Pancreas (tissue), 10 donors: ENCODE data around the gene MT1B. TPM values are rescaled to one million over a fixed set of nuclear protein-coding genes. Genes with fewer than 3 reads are reported as not detected.
A peak's percentile ranks its signal among the peaks of the same experiment; 100 is the strongest.

Experiments
- ATAC-seq, 4 donors: fragments of 200-7000 bp; cut with Tn5 transposase; one replicate each; pipeline versions ENCODE4 v1.8.0 to v1.9.1; 2020; ENCODE audit warnings: mild to moderate bottlenecking in 4 of 4, moderate library complexity in 4 of 4
- DNase-seq, 6 donors: peaks; one replicate each; pipeline ENCODE4 v3.0.0-alpha.2; 2020
- FAIRE-seq: peaks from 2 replicates; lab custom pipeline; 2012; peaks lifted over from hg19 to GRCh38; lab: Jason Lieb, UNC
- H3K27ac ChIP-seq, 4 donors: fragments of 200-600 bp; sonication (generic); 1 replicate in 3 of 4; 2 replicates in 1 of 4; pipeline versions ENCODE4 v1.5.0 to v1.8.0; 2020
- H3K27me3 ChIP-seq, 4 donors: fragments of 200-600 bp; one replicate each; pipeline ENCODE4 v1.8.0; 2021
- H3K36me3 ChIP-seq, 3 donors: fragments of 200-600 bp; sonication (generic) in 1 of 3; one replicate each; pipeline versions ENCODE4 v1.5.0 to v1.8.0; 2020 to 2021
- H3K4me1 ChIP-seq, 3 donors: fragments of 200-600 bp; one replicate each; pipeline ENCODE4 v1.8.0; 2021
- H3K4me3 ChIP-seq, 4 donors: fragments of 200-600 bp; sonication (generic) in 2 of 4; one replicate each; pipeline versions ENCODE4 v1.5.0 to v1.8.0; 2020 to 2021
- H3K9me3 ChIP-seq, 4 donors: fragments of 200-600 bp; one replicate each; pipeline ENCODE4 v1.8.0; 2021
- WGBS, 2 donors: extraction: QIAGEN DNeasy Blood & Tissue Kit; methylation state at CpG; one replicate each; pipeline ENCODE4 v1.1.7; 2013; 5-methylcytosine and 5-hydroxymethylcytosine counted together
- intact Hi-C, 3 donors: fragments of 100-400 bp; cut with DNase I; formaldehyde crosslinking; loops; one replicate each; pipeline versions ENCODE4 v1.11.1 to v1.14.2; 2022
- polyA plus RNA-seq, 2 donors: library from polyadenylated mRNA; stranded (reverse); fragments of 200-250 nt; gene quantifications; one replicate each; pipeline ENCODE4 v1.2.3, GENCODE V29; 2013
- total RNA-seq, 6 donors: library from RNA; stranded (reverse); fragmentation: NEBNext Ultra II Directional in 4 of 6; extraction: Animal tissue kit (Norgen Biotek cat#: 25700) in 4 of 6; gene quantifications; one replicate each; pipeline versions ENCODE4 v1.2.1 to v1.2.4, GENCODE V29; 2021 to 2023
- TF ChIP-seq, protein P1 (sequence below), 4 donors: fragments of 200-600 bp; sonication (generic) in 3 of 4; IDR thresholded peaks; one replicate each; pipeline versions ENCODE4 v1.5.0 to v1.8.0; 2021; ENCODE audit warnings: antibody characterized with exemption in 4 of 4
- donor health status: healthy with polysubstance abuse.
- donor health status: DM: no; HTN: no; CAD: no; lungs with moderate emphysema.
- donor health status: DM: no; HTN: no; CAD: no.
- donor health status: control.
- donor health status: control.
- donor health status: Bipolar disorder and iron deficiency.
- donor health status: DM: yes; HTN: yes; CAD: no.
- donor health status: DM: no; HTN: no; CAD: no.
- donor health status: DM: no; HTN: no; CAD: no.
- donor health status: DM: yes; HTN: yes; CAD: no.

Gene MT1B
- total and polyA plus RNA-seq, 8 donors, result not detected

DNA sequence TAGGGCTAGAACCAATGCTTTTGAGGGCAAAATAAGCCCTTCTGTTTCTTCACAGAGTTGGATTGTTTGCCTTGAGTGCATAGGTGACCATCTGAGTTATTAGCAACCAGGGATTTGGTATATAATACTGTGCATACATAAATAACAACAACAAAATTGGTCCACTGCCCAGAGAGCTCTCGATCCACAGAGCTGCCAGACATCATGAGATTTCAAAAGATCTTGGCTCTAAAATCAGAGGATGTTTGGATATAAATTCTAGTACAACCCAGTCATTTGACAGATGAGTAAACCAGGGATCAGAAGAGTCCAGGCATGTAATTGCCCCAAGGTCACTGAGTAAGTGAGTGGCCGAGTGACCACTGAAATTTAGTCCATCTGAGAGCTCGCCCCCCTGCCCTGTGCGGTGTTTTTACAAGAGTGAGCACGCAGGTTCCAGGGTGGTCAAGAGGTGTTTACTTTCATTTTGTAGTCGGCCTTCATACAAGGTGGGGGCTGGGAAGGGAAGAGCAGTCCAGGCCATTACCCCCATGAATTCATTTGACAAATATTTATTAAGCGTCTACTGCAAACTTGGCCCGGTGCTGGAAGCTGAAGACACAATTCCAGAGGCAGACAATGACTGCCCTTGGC lies 45.1 kb upstream of the MT1B start:
- ATAC-seq (no peak), FAIRE-seq (no peak), DNase-seq (peak in 1 of 6 donors; percentile 38)
- Histone ChIP-seq H3K27me3 (no peaks in the 10 kb centered on the region), H3K9me3 (no peaks in the 10 kb centered on the region), H3K4me1 (peaks cover 0 to 20% (median 0%) of the 10 kb centered on the region in 3 donors), H3K36me3 (no peaks in the 10 kb centered on the region), H3K27ac (peak overlapping the region; percentile 78 to 94 (median 90)), H3K4me3 (no peak overlapping the region)
- TF ChIP-seq, protein P1, sequence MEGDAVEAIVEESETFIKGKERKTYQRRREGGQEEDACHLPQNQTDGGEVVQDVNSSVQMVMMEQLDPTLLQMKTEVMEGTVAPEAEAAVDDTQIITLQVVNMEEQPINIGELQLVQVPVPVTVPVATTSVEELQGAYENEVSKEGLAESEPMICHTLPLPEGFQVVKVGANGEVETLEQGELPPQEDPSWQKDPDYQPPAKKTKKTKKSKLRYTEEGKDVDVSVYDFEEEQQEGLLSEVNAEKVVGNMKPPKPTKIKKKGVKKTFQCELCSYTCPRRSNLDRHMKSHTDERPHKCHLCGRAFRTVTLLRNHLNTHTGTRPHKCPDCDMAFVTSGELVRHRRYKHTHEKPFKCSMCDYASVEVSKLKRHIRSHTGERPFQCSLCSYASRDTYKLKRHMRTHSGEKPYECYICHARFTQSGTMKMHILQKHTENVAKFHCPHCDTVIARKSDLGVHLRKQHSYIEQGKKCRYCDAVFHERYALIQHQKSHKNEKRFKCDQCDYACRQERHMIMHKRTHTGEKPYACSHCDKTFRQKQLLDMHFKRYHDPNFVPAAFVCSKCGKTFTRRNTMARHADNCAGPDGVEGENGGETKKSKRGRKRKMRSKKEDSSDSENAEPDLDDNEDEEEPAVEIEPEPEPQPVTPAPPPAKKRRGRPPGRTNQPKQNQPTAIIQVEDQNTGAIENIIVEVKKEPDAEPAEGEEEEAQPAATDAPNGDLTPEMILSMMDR (IDR thresholded peaks at IDR 0.05), result no peak
- intact Hi-C loops, result no loop called here
- 39 to 53% methylated on average over 8 of the region's 8 CpGs for WGBS, 2 donors

DNA sequence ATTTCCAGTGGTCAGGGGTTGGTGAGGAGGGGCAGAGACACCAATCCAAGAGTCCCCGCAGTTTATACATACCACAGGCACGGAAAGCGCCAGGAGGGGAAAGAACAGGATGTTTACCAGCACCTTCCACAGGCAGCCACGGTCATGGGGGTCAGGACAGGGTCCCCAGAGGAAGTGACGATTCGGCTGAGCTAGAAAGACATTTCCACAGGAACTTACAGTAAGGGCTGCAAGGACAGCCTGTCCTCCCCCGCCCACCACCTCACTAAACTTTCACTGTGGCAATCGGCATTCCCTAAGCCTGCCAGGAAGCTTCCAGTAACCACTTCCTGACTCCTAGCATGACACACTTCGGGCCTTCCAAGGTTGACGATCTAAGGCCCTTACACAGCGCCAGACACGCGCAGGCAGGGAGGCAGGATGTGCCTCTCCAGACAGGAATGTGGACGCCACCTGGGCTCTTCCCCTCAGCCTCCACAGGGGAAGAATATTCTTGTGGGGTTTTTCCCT lies 44.5 kb upstream of the MT1B start:
- WGBS, 2 donors, result 76 to 83% methylated on average over 14 of the region's 14 CpGs
- peak overlapping the region; percentile 78 to 94 (median 90) for H3K27ac ChIP-seq
- intact Hi-C loops, result no loop called here
- H3K4me3 ChIP-seq, result no peak overlapping the region
- H3K4me1 ChIP-seq, result peaks cover 0 to 20% (median 0%) of the 10 kb centered on the region in 3 donors
- no peaks in the 10 kb centered on the region for H3K27me3 ChIP-seq
- TF ChIP-seq, protein P1 (IDR thresholded peaks at IDR 0.05), result no peak
- FAIRE-seq (no peak), DNase-seq (peak in 3 of 6 donors; percentile 44 to 58 (median 52)), ATAC-seq (peak in 3 of 4 donors; percentile 1 to 15 (median 1))
- H3K9me3 ChIP-seq, result no peaks in the 10 kb centered on the region
- no peaks in the 10 kb centered on the region for H3K36me3 ChIP-seq

DNA sequence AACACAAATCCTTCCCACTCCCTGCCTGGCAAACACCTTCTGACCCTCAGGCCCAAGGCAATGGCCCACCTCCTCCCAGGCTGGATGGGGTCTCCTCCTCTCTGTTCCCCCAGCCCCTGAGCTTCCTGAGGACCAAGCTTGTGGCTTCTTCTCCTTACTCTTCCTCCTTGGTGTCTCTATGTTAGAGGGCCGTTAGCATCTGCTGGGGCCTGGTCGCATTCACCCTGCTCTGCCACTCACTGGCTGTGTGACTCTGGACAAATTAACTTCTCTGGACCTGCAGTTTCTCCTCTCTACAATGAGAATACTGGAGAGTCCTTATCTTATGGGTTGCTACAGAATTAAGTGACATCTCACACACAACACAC lies 44.0 kb upstream of the MT1B start:
- ATAC-seq (no peak), FAIRE-seq (no peak), DNase-seq (no peak)
- H3K27me3 ChIP-seq, result no peaks in the 10 kb centered on the region
- WGBS, 2 donors, result 81 to 85% methylated on average over 2 of the region's 2 CpGs
- no peaks in the 10 kb centered on the region for H3K36me3 ChIP-seq
- H3K27ac ChIP-seq, result peak overlapping the region; percentile 78 to 94 (median 90)
- H3K4me1 ChIP-seq, result peaks cover 0 to 20% (median 0%) of the 10 kb centered on the region in 3 donors
- TF ChIP-seq, protein P1 (IDR thresholded peaks at IDR 0.05), result no peak
- intact Hi-C loops, result no loop called here
- no peaks in the 10 kb centered on the region for H3K9me3 ChIP-seq
- H3K4me3 ChIP-seq, result peak overlapping the region in 2 of 4 donors; percentile 46 to 56

DNA sequence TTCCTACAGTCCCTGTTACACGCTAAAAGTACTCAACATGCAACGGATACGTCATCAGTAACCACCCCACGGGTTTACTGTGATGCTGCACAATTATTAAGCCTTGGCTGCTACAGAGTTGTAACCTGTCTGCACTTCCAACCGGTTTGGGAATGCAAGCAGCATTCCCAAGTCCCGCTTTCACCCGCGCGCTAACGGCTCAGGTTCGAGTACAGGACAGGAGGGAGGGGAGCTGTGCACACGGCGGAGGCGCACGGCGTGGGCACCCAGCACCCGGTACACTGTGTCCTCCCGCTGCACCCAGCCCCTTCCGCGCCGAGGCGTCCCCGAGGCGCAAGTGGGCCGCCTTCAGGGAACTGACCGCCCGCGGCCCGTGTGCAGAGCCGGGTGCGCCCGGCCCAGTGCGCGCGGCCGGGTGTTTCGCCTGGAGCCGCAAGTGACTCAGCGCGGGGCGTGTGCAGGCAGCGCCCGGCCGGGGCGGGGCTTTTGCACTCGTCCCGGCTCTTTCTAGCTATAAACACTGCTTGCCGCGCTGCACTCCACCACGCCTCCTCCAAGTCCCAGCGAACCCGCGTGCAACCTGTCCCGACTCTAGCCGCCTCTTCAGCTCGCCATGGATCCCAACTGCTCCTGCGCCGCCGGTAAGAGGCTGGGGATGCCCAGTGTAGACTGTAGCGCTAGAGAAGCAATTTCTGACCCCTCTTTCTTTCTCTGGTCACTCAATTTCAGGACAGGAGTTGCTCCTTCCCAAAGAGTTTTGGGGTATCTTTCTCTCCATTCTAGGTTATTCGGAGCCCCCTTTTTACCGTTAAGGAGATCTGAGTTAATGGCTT lies 43.4 kb upstream of the MT1B start, which contains the start of gene MT2A:
Gene MT2A (plus strand): TSS at position 542 of the 833 bp plus-strand sequence. CDS start 72 bp downstream, at position 614.
- FAIRE-seq (no peak), ATAC-seq (peak; percentile 86 to 92 (median 92)), DNase-seq (peak; percentile 94 to 97 (median 95))
- TF ChIP-seq, protein P1 (IDR thresholded peaks at IDR 0.05), result no peak
- 3 to 4% methylated on average over 53 to 62 of the region's 62 CpGs for WGBS, 2 donors
- no peaks in the 10 kb centered on the region for H3K27me3 ChIP-seq
- peak within 1 kb of the TSS; percentile 43 to 56 (median 50) for H3K4me3 ChIP-seq
- H3K36me3 ChIP-seq, result no peaks in the 10 kb centered on the region
- peaks cover 0 to 20% (median 0%) of the 10 kb centered on the region in 3 donors for H3K4me1 ChIP-seq
- intact Hi-C loops, result no loop called here
- peak within 1 kb of the TSS; percentile 78 to 94 (median 90) for H3K27ac ChIP-seq
- no peaks in the 10 kb centered on the region for H3K9me3 ChIP-seq
